ENCODE results near the gene TANC1.

- TF ChIP-seq EZH2 (IDR thresholded peaks at IDR 0.05; ENCODE audit: borderline replicate concordance, low read length) (no peak), CTCF (conservative IDR thresholded peaks at IDR 0.05 in 1 of 2, IDR thresholded peaks at IDR 0.05 in 1 of 2; ENCODE audit: extremely low read depth in 1 of 2, insufficient read depth in 1 of 2, low read depth in 1 of 2, low read length in 2 of 2) (no peak)
Measured at GRCh38 chr2:159155320-159155719, 186.9 kb downstream of the TANC1 start.
